ENCODE measurements around the gene CNIH2.
"Not testable (repeated sequence)": the region's sequence is repeated elsewhere in the genome, so short reads cannot be mapped to it uniquely, and the experiment has no call there.

The CNIH2 gene

GRCh38 chr11:66251809-66252208, 26.2 kb upstream of the CNIH2 start:
- no peak for TF ChIP-seq CTCF (IDR thresholded peaks at IDR 0.05; ENCODE audit: low read depth, low read length)
- in situ Hi-C loops (cut with HindIII; ENCODE audit: low sequenced_read_pairs), result no loop called here
- DNase-seq (ENCODE audit: low read depth, low spot score), result no peak
- no peak overlapping the region for H3K4me3 ChIP-seq (ENCODE audit: low read depth, low read length)

- H3K4me3 ChIP-seq (ENCODE audit: low read depth, low read length); in situ Hi-C loops (cut with HindIII; ENCODE audit: low sequenced_read_pairs); DNase-seq (ENCODE audit: low read depth, low spot score): not testable (repeated sequence)
Measured at GRCh38 chr11:66253081-66253480, 24.9 kb upstream of the CNIH2 start.

GRCh38 chr11:66258473-66258893, 19.5 kb upstream of the CNIH2 start:
- H3K4me3 ChIP-seq (ENCODE audit: low read depth, low read length), result peak overlapping the region; percentile 92
- DNase-seq (ENCODE audit: low read depth, low spot score), result no peak
- in situ Hi-C loops (cut with HindIII; ENCODE audit: low sequenced_read_pairs), result no loop called here
- no peak for TF ChIP-seq CTCF (IDR thresholded peaks at IDR 0.05; ENCODE audit: low read depth, low read length)

- TF ChIP-seq CTCF (IDR thresholded peaks at IDR 0.05; ENCODE audit: low read depth, low read length), result no peak
- in situ Hi-C loops (cut with HindIII; ENCODE audit: low sequenced_read_pairs), result no loop called here
- no peak overlapping the region for H3K4me3 ChIP-seq (ENCODE audit: low read depth, low read length)
- no peak for DNase-seq (ENCODE audit: low read depth, low spot score)
Measured at GRCh38 chr11:66259225-66259624, 18.8 kb upstream of the CNIH2 start.

GRCh38 chr11:66259956-66260355, 18.0 kb upstream of the CNIH2 start:
- no peak overlapping the region for H3K4me3 ChIP-seq (ENCODE audit: low read depth, low read length)
- no peak for TF ChIP-seq CTCF (IDR thresholded peaks at IDR 0.05; ENCODE audit: low read depth, low read length)
- in situ Hi-C loops (cut with HindIII; ENCODE audit: low sequenced_read_pairs), result no loop called here
- no peak for DNase-seq (ENCODE audit: low read depth, low spot score)

- no peak for TF ChIP-seq CTCF (IDR thresholded peaks at IDR 0.05; ENCODE audit: low read depth, low read length)
- in situ Hi-C loops (cut with HindIII; ENCODE audit: low sequenced_read_pairs), result no loop called here
Measured at GRCh38 chr11:66261578-66261977, 16.4 kb upstream of the CNIH2 start.

GRCh38 chr11:66262191-66262590, 15.8 kb upstream of the CNIH2 start:
- no peak for TF ChIP-seq CTCF (IDR thresholded peaks at IDR 0.05; ENCODE audit: low read depth, low read length)
- H3K4me3 ChIP-seq (ENCODE audit: low read depth, low read length), result no peak overlapping the region
- in situ Hi-C loops (cut with HindIII; ENCODE audit: low sequenced_read_pairs), result no loop called here
- DNase-seq (ENCODE audit: low read depth, low spot score), result no peak

More at GRCh38 chr11:66261578-66261977, 16.4 kb upstream of the CNIH2 start:
- H3K4me3 ChIP-seq (ENCODE audit: low read depth, low read length), result no peak overlapping the region
- DNase-seq (ENCODE audit: low read depth, low spot score), result no peak
